Measurements from ENCODE around the gene OSM.

OSM gene

GRCh38 chr22:30254314-30254713 lies 12.3 kb downstream of the OSM start:
- no peak for TF ChIP-seq CTCF (IDR thresholded peaks at IDR 0.05)
- no peaks in the 10 kb centered on the region for H3K9me3 ChIP-seq (ENCODE audit: control insufficient read depth, low read length)
- no peaks in the 10 kb centered on the region for H3K36me3 ChIP-seq (ENCODE audit: control insufficient read depth, insufficient read depth, low read length)
- H3K4me3 ChIP-seq (ENCODE audit: low read depth, low read length) = no peak overlapping the region
- H3K79me2 ChIP-seq = no peaks in the 10 kb centered on the region
- no peaks in the 10 kb centered on the region for H3K27me3 ChIP-seq (ENCODE audit: control insufficient read depth, insufficient read depth, low read length)
- H3K4me1 ChIP-seq = no peaks in the 10 kb centered on the region
- H3K4me2 ChIP-seq (ENCODE audit: low read length) = no peak overlapping the region
- H3K27ac ChIP-seq = no peak overlapping the region
- no peak overlapping the region for H3K9ac ChIP-seq
- no peak overlapping the region for H2AFZ ChIP-seq

- Histone ChIP-seq H3K4me1 (no peaks in the 10 kb centered on the region), H2AFZ (no peak overlapping the region), H3K9me3 (ENCODE audit: control insufficient read depth, low read length) (no peaks in the 10 kb centered on the region), H3K9ac (no peak overlapping the region), H3K36me3 (ENCODE audit: control insufficient read depth, insufficient read depth, low read length) (no peaks in the 10 kb centered on the region), H3K27me3 (ENCODE audit: control insufficient read depth, insufficient read depth, low read length) (no peaks in the 10 kb centered on the region), H3K79me2 (no peaks in the 10 kb centered on the region), H3K27ac (no peak overlapping the region), H3K4me3 (ENCODE audit: low read depth, low read length) (no peak overlapping the region), H3K4me2 (ENCODE audit: low read length) (no peak overlapping the region)
- no peak for TF ChIP-seq CTCF (IDR thresholded peaks at IDR 0.05)
Observed at GRCh38 chr22:30253205-30253852, 13.3 kb downstream of the OSM start.

GRCh38 chr22:30252411-30253204 lies 14.0 kb downstream of the OSM start:
- Histone ChIP-seq H3K27me3 (ENCODE audit: control insufficient read depth, insufficient read depth, low read length) (no peaks in the 10 kb centered on the region), H3K4me1 (no peaks in the 10 kb centered on the region), H3K27ac (no peak overlapping the region), H3K79me2 (no peaks in the 10 kb centered on the region), H3K9ac (no peak overlapping the region), H3K4me3 (ENCODE audit: low read depth, low read length) (no peak overlapping the region), H2AFZ (no peak overlapping the region), H3K9me3 (ENCODE audit: control insufficient read depth, low read length) (no peaks in the 10 kb centered on the region), H3K4me2 (ENCODE audit: low read length) (no peak overlapping the region), H3K36me3 (ENCODE audit: control insufficient read depth, insufficient read depth, low read length) (no peaks in the 10 kb centered on the region)
- TF ChIP-seq CTCF (IDR thresholded peaks at IDR 0.05) = no peak

GRCh38 chr22:30251711-30252110 lies 14.9 kb downstream of the OSM start:
- no peak overlapping the region for H3K4me2 ChIP-seq (ENCODE audit: low read length)
- no peaks in the 10 kb centered on the region for H3K36me3 ChIP-seq (ENCODE audit: control insufficient read depth, insufficient read depth, low read length)
- H3K4me3 ChIP-seq (ENCODE audit: low read depth, low read length) = no peak overlapping the region
- H3K9me3 ChIP-seq (ENCODE audit: control insufficient read depth, low read length) = no peaks in the 10 kb centered on the region
- TF ChIP-seq CTCF (IDR thresholded peaks at IDR 0.05) = no peak
- H3K27me3 ChIP-seq (ENCODE audit: control insufficient read depth, insufficient read depth, low read length) = no peaks in the 10 kb centered on the region
- H2AFZ ChIP-seq = no peak overlapping the region
- no peak overlapping the region for H3K9ac ChIP-seq
- no peaks in the 10 kb centered on the region for H3K4me1 ChIP-seq
- no peak overlapping the region for H3K27ac ChIP-seq
- no peaks in the 10 kb centered on the region for H3K79me2 ChIP-seq
